Skeletal muscle tissue (tissue), 4 donors: ENCODE results near the gene EID3. TPM values are rescaled to one million over a fixed set of nuclear protein-coding genes. Genes with fewer than 3 reads are reported as not detected.

Experiments used
- H3K27ac ChIP-seq: one replicate; pipeline ENCODE4 v1.7.0; 2013; ENCODE audit warnings: mild to moderate bottlenecking, low read depth, low read length, inconsistent platforms
- H3K27me3 ChIP-seq, 3 donors: one replicate each; pipeline ENCODE4 v1.7.0; 2013; ENCODE audit warnings: low read length in 3 of 3; ENCODE audit not compliant: control insufficient read depth in 3 of 3, insufficient read depth in 3 of 3
- H3K36me3 ChIP-seq, 3 donors: one replicate each; pipeline ENCODE4 v1.7.0; 2013; ENCODE audit warnings: low read length in 3 of 3; ENCODE audit not compliant: control insufficient read depth in 3 of 3, insufficient read depth in 3 of 3
- H3K4me1 ChIP-seq, 3 donors: one replicate each; pipeline ENCODE4 v1.7.0; 2013; ENCODE audit warnings: low read length in 3 of 3, mild to moderate bottlenecking in 3 of 3; ENCODE audit not compliant: control insufficient read depth in 3 of 3, insufficient read depth in 3 of 3
- H3K4me3 ChIP-seq, 3 donors: one replicate each; pipeline ENCODE4 v1.7.0; 2013; ENCODE audit warnings: low read length in 3 of 3
- H3K9ac ChIP-seq, 3 donors: one replicate each; pipeline ENCODE4 v1.7.0; 2013; ENCODE audit warnings: low read length in 3 of 3, mild to moderate bottlenecking in 3 of 3, moderate library complexity in 2 of 3, low read depth in 1 of 3
- H3K9me3 ChIP-seq, 3 donors: one replicate each; pipeline ENCODE4 v1.7.0; 2013; ENCODE audit warnings: low read length in 3 of 3; ENCODE audit not compliant: control insufficient read depth in 3 of 3
- total RNA-seq: library from RNA; depleted of rRNA; stranded (reverse); fragments of >200 nt; gene quantifications from one replicate; pipeline ENCODE4 v1.2.3, GENCODE V29; 2014
- donor health status: Osteomylitis.

The EID3 gene
- total RNA-seq, 1 donor from 2014 or later, result 2.1 TPM

DNA sequence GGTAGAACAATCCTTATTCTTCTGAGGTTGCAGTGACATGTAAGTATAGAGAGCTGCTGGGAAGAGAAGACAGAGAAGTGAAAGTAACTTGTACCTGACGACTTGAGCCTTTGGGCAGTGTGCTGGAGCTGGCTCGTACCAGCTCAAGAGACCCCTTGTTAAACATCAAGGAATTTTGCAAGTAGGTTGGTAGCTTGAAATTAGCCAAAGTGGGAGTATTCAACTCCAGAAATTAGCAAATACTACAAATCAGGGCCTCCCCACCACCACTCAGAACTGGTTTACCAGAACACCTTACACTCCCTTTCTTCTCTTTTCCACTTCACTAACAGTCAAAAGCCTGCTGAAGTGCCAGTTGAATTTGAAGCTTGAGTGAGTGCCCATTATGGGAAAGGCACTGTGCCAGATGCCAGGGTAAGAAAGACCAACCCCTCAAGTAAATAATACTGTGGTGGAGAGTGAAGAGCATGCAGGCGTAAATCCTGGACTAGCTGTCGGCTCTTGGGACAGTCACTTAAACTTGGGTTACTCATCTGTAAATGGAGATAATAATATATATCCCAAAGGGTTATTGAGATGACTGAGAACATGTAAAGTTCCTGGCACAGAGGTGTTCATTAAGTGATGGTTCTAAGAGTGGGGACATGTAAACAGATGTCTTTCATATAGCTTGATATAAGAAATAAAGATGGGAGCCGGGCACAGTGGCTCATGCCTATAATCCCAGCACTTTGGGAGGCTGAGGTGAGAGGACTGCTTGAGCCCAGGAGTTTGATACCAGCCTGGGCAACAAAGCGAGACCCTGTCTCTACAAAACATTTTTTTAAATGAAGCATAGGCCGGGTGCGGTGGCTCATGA lies 27.0 kb upstream of the EID3 start:
- Histone ChIP-seq H3K4me1 (no peaks in the 10 kb centered on the region), H3K9me3 (no peaks in the 10 kb centered on the region), H3K9ac (peak overlapping the region in 1 of 3 donors; percentile 33), H3K36me3 (no peaks in the 10 kb centered on the region), H3K27me3 (no peaks in the 10 kb centered on the region), H3K4me3 (no peak overlapping the region), H3K27ac (no peak overlapping the region)

DNA sequence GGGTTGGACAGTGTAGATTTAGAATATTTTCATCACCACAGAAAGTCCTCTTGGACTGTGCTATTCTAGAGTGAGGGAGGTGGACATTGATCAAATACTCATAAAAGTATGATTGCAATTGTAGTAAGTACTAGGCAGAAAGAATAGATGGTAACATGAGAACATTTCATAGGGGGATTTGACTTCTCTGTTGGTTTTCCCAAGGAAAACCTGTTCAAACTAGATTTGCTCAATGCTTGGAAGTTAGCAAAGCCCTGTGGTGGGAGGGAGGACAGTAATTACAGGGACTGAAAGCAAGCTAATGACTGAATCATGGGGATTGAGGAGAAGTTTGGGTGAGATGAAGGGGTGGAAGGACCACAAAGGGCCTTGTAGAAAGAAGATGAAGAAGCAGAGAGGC lies 24.4 kb upstream of the EID3 start:
- H3K27ac ChIP-seq, result no peak overlapping the region
- H3K27me3 ChIP-seq, result no peaks in the 10 kb centered on the region
- no peaks in the 10 kb centered on the region for H3K9me3 ChIP-seq
- H3K4me1 ChIP-seq, result no peaks in the 10 kb centered on the region
- H3K4me3 ChIP-seq, result no peak overlapping the region
- H3K9ac ChIP-seq, result no peak overlapping the region
- H3K36me3 ChIP-seq, result no peaks in the 10 kb centered on the region

DNA sequence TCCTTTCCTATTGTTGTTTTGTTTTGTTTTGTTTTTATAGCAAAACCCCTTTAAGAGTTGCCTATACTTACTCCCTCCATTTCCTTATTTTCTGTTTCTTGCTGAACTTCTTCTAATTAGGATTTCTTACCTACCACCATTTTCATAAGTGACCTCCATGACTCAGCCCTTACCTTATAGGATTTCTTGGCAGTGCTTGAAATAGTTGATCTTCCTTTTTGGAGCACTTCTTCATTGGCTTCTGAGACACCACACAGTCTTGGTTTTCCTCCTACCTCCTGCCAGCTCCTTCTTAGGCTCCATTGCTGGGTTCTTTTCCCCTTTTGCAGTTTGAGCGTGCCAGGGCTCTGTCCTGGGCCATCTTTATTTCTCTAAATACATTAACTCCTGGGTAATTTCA lies 23.4 kb upstream of the EID3 start:
- Histone ChIP-seq H3K27ac (no peak overlapping the region), H3K4me3 (no peak overlapping the region), H3K9ac (no peak overlapping the region), H3K27me3 (no peaks in the 10 kb centered on the region), H3K9me3 (no peaks in the 10 kb centered on the region), H3K36me3 (no peaks in the 10 kb centered on the region), H3K4me1 (no peaks in the 10 kb centered on the region)

DNA sequence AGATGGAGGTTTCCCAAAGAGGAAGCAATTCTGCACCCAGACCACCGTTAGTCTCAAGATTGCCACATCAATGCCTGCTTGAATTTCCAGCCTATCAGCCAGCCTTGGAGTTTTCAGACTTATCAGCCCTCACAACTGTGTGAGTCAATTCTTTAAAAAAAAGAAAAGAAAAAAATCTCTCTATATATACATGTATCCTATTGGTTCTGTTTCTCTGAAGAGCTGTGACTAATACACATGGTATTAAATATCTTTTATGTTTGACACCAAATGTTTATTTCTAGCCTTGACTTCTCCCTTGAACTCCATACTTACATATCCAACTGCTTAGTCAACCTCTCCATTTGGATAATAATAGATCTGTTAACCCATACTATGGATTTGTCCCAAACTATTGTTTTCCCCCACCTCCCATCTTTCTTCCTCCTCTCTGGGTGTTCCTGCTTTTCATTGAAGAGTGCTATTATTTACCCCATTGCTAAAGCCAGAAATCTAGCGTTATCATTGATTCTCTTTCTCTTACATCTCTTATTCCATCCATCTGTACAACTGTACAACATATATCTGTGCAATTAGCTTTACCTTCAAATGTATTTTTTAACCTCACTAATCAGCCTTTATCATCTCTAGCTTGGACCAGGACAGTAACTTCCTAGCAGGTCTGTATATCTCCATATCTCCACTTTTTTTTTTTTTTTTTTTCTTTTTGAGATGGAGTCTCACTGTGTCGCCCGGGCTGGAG lies 22.7 kb upstream of the EID3 start:
- Histone ChIP-seq H3K9me3 (no peaks in the 10 kb centered on the region), H3K9ac (no peak overlapping the region), H3K36me3 (no peaks in the 10 kb centered on the region), H3K27me3 (no peaks in the 10 kb centered on the region), H3K4me1 (peaks cover 2 to 3% (median 2%) of the 10 kb centered on the region in 3 donors), H3K4me3 (no peak overlapping the region), H3K27ac (no peak overlapping the region)

DNA sequence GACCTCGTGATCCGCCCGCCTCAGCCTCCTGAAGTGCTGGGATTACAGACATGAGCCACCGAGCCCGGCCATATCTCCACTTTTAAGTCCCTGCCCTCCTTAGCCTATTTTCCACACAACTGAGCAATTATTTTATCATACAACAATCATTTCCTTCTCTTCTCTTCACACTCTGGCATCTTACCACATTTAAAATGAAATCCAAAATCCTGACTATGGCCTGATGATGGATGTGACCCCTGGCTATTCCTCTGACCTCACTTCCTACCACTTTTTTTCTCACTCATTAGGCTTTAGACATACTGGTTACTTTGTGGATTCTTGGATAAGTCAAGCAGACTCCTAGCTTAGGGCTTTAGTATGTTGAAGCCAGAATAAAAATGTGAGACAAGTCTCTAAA lies 21.9 kb upstream of the EID3 start:
- H3K27ac ChIP-seq, result no peak overlapping the region
- no peaks in the 10 kb centered on the region for H3K9me3 ChIP-seq
- H3K4me3 ChIP-seq, result no peak overlapping the region
- no peaks in the 10 kb centered on the region for H3K36me3 ChIP-seq
- no peak overlapping the region for H3K9ac ChIP-seq
- peaks cover 9 to 11% (median 9%) of the 10 kb centered on the region in 3 donors for H3K4me1 ChIP-seq
- H3K27me3 ChIP-seq, result no peaks in the 10 kb centered on the region

DNA sequence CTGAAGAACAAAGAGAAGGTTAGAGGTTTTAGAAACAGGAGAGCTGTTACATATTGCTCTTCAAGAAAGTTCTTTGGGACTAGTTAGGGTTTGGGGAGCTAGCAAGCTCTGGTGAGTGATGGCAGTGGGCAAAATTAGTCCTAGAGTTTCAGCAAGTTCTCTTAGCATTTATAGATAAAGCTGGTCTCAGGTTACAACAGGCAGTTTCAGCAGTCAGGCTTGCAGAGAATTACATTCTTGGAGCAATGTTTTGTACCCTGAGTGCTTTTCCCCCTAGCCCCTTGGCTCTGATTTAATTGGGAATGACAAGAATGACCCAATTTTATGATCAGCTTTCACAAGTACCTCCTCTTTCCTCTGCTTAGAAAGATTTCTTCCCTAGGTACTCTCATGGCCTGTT lies 21.4 kb upstream of the EID3 start:
- H3K4me1 ChIP-seq, result peaks cover 9 to 11% (median 10%) of the 10 kb centered on the region in 3 donors
- H3K36me3 ChIP-seq, result no peaks in the 10 kb centered on the region
- H3K27me3 ChIP-seq, result no peaks in the 10 kb centered on the region
- H3K9me3 ChIP-seq, result no peaks in the 10 kb centered on the region
- H3K27ac ChIP-seq, result no peak overlapping the region
- no peak overlapping the region for H3K4me3 ChIP-seq
- no peak overlapping the region for H3K9ac ChIP-seq

DNA sequence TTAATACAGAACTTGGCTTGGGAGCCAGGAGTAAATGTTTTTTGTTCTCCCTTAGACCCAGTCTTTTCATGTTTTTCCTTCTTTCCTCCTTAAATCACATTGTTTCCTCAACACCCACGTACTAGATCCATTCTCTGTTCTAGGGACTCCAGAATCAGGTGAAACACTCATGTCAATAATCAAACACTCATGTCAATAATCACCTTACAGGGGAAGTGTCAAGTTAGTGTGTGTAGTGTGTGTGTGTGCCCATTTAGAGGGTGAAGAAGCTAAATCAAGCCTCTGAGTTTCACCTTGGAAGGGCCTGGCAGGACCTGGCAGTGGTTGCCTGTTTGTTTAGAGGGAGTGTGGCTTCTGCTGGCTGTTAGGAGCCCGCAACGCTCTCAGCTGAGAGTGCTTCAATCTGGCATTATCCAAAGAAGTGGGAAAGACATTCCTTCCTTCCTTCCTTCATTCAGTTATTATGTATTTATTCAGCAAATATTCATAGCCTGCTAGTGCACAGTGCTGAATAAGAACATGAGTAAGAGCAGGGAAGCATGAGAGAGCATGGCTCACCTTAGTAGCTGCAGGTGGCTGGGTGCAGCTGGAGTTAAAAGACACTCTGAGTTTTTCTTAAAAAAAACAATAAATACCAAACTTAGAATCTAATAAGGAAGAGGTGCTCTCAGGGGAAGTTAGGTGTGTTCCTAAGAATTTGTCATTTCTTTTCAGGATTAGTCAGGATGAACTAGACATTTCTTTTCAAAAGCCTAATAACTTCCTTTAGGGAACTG lies 17.6 kb upstream of the EID3 start:
- peaks cover 20 to 27% (median 25%) of the 10 kb centered on the region in 3 donors for H3K4me1 ChIP-seq
- peak overlapping the region; percentile 95 for H3K27ac ChIP-seq
- H3K36me3 ChIP-seq, result peaks cover 0 to 3% (median 3%) of the 10 kb centered on the region in 3 donors
- peak overlapping the region; percentile 94 to 97 (median 97) for H3K9ac ChIP-seq
- no peaks in the 10 kb centered on the region for H3K9me3 ChIP-seq
- H3K4me3 ChIP-seq, result peak overlapping the region in 2 of 3 donors; percentile 91 to 95
- no peaks in the 10 kb centered on the region for H3K27me3 ChIP-seq

DNA sequence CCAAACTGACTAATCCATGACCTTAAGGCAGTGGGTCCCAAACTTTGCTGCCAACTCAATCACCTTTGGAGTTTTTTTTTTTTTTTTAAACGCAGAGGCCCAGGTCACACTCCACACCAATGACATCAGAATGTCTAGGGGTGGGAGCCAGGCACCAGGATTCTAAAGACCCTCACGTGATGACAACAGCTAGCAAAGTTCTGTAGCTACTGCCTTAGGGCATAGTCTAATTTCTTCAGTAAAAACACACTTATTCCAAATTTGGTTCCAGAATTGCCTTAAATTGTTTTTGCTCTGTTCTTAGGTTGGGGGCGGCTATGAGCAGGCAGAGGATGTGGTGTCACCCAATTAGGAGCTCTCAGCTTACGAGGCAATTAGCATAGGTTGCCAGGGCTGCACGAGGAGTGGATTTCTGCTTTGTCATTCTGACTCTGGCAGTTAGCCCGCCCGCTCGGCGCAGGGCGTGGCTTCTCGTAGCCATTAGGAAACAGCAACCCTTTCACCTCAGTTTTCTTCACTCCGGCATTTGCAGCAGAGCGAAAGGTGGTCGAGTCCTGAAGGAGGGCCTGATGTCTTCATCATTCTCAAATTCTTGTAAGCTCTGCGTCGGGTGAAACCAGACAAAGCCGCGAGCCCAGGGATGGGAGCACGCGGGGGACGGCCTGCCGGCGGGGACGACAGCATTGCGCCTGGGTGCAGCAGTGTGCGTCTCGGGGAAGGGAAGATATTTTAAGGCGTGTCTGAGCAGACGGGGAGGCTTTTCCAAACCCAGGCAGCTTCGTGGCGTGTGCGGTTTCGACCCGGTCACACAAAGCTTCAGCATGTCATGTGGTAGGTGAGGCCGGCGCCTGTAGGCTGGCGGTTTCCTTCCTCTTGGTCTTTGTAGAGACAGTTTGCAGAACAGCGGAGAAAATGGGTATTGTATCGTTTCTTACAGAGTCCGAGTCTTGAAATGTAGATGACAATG lies 16.7 kb upstream of the EID3 start:
- Histone ChIP-seq H3K4me1 (peaks cover 20 to 27% (median 25%) of the 10 kb centered on the region in 3 donors), H3K27me3 (no peaks in the 10 kb centered on the region), H3K4me3 (peak overlapping the region; percentile 91 to 95 (median 92)), H3K27ac (peak overlapping the region; percentile 95), H3K36me3 (peaks cover 4 to 7% (median 5%) of the 10 kb centered on the region in 3 donors), H3K9me3 (no peaks in the 10 kb centered on the region), H3K9ac (peak overlapping the region; percentile 94 to 97 (median 97))
